ACHN (cell line): ENCODE measurements around the gene MUSTN1.

Experiments
- DNase-seq: peaks from one replicate; pipeline ENCODE4 v3.0.0-alpha.2; 2015
- in situ Hi-C: cut with HindIII; loops from 2 replicates; pipeline ENCODE4 v1.10.0; 2017; ENCODE audit warnings: low sequenced_read_pairs, low pct_ligation_motif_present, low pct_unique_long_range_greater_than_20kb

MUSTN1 gene

DNA sequence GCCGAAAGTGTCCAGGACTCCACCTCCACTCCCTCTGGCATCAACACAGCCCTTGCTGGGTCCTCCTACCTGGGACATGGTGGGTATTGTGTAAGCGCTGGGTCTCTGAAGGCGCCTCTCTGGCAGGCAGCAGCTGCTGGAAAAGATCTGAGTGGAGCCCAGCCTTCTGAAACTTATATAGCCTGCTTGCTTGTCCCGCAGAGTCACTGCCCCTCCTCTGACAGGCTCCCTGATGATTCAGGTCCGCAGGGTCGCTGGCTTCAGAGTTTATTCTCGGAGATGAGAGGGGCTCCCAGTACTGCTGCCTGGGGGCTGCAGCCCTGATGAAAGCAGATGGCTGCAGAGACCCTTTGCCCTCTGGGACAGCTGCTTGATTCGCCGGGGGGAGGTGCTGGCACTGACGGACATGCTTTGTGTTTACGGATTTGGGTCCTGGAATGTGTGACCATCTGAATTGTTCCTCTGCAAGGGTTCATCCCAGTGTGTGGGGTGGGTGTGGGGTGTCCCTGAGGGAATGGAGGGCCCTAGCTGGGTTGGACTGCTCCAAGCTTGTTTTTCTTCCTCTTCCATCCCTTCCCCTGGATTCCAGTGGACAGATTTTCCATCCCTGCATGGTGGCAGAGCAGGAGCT is at the start of gene MUSTN1:
MUSTN1 (minus strand) TSS at position 149 of the 631 bp plus-strand sequence; CDS start at position 78, 71 bp downstream.
- no peak for DNase-seq
- in situ Hi-C loops: no loop called here

DNA sequence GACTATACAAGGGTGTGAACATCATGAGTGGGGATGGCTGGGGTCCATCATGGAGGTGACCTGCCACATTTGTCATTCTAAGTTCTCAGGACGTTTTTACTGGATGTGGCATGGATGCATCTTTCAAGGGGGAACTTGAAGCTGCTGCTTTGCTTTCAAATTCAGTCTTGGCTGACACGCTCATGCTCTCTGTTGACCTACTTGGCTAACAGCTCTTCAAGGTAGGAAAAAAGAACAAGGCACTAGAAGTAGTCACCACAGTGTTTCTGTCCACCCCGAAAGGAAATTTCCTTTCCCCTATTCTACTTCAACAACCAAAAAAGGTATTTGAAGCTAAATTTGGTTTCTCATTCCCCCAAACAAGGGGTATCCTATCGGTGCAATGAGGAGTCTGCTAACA is 47.6 kb upstream of the MUSTN1 start:
- DNase-seq: no peak
- in situ Hi-C loops: no loop called here

DNA sequence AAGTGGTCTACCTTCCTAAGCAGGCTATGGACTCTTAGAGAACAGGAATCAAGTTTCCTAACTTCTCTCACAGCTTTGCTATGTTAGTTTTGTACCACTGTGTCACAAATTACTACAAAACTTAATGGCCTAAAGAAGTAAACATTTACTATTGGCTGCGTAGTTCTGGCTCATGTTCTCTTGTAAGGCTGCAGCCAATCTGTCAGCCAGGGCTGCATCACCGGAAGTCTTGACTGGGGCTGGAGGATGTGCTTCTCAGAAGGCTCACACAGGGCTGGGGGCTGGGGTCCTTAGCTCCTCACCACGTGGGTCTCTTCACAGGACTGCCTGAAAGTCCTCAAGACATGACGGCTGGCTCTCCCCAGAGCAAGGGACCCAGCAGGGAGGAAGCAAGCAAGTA is 47.1 kb upstream of the MUSTN1 start:
- DNase-seq: no peak
- in situ Hi-C loops: no loop called here

GRCh38 chr3:52880474-52880873 is 45.7 kb upstream of the MUSTN1 start:
- in situ Hi-C loops: no loop called here
- DNase-seq: no peak

GRCh38 chr3:52880047-52880446 is 45.2 kb upstream of the MUSTN1 start:
- in situ Hi-C loops: no loop called here
- no peak for DNase-seq

- DNase-seq: no peak
- in situ Hi-C loops: no loop called here
These were observed 44.8 kb upstream of the MUSTN1 start for GRCh38 chr3:52879581-52879980.

DNA sequence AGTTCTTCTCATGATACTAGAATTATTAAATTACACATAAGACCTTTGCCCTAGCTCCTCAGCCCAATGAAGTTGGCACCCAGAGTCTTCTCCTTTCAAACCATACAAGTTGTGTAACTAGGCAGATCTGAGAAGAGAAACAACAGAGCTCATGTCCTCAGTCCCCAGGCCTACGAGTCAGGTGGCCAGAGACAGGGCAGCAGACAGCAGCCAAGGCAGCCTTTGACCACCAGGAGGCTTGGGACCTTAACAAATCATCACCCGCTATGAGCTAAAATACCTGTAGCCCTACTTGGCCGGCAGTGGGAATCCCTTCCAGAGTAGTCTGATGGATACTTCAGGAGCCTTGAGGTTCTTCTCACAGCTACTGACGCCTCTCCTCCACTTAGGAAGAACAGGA is 44.3 kb upstream of the MUSTN1 start:
- in situ Hi-C loops: no loop called here
- no peak for DNase-seq

DNA sequence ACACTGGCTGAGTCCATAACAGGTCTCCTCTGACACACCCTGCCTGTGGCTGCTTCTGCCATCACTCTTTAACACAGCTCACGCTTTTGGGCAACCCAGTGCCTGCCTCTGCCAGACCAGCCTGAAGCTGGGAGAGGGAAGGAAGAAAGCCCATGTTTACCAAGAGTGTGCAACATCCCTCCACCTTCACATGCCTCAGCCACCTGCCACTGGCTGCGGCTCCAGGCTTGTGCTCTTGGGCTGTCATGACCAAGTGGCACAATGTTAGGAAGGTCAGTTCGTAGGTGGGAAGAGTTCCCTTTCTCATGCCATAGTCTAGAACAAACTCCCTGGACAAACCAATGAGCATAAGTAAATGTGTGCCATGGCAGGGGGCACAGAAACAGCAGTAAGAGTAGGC is 42.3 kb upstream of the MUSTN1 start:
- DNase-seq: no peak
- in situ Hi-C loops: no loop called here

GRCh38 chr3:52874864-52875587 is 40.2 kb upstream of the MUSTN1 start:
- DNase-seq: no peak
- in situ Hi-C loops: no loop called here

DNA sequence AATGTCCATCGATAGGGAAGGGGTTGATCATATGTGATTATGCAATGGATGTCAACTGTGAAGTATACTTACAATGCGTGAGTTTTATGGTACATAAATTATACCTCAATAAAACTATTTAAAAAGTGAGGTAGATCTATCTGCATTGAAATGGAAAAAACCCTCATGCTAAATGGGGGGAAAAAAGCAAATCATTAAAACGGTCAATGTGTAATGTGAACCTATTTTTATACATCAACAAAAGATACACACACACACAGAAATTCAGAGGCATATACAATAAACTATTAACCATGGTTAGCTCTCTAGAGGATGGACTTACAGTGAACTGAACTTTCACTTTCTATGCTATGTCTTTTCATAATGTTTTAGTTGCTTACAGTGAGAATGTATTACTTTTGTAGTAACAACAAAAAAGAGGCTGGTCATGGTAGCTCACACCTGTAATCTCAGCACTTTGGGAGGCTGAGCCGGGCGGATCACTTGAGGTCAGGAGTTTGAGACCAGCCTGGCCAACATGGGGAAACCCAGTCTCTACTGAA is 39.4 kb upstream of the MUSTN1 start:
- no peak for DNase-seq
- in situ Hi-C loops: no loop called here

- in situ Hi-C loops: no loop called here
- no peak for DNase-seq
These were observed 38.8 kb upstream of the MUSTN1 start for GRCh38 chr3:52873433-52874159.

DNA sequence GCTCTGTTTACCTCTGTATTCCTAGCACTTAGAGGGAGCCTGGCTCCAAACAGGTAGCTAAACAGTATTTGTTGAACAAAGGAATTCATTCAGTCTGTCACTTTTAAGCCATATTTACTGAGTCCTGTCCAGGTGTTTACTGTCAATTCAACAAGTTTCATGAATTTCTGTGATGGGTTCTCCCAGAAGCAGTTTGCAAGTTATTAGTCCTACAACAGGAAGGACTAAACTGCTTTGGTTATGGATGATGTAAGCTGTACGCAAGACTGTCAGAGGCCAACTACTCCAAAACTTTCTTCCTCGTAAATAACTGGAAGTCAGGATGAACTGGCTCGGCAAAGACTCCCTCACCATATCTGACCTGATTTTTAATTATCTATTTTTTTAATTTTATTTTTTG is 37.4 kb upstream of the MUSTN1 start:
- in situ Hi-C loops: no loop called here
- no peak for DNase-seq

- in situ Hi-C loops: no loop called here
- DNase-seq: no peak
These were observed 36.9 kb upstream of the MUSTN1 start for GRCh38 chr3:52871761-52872160.

GRCh38 chr3:52870471-52870870 is 35.7 kb upstream of the MUSTN1 start:
- in situ Hi-C loops: no loop called here

DNA sequence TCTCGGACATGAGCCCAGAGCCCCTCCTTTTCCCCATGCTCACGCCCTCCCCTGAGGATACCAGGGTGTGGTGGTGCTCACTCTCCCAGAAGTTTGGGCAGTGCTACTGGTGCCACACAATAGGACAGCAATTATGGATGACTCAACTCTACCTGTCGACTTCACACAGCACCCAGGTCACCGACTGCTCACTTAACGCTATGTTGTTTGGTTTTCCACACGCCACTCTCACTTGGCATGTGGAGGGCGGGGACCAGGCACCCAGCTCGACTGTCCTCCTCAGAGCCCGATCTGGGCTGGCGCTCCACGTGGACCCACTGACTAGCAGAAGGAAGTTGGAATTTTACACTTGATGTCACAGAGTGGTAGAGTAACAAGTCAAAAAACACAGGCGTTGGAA is 31.6 kb upstream of the MUSTN1 start:
- in situ Hi-C loops: no loop called here
- DNase-seq: no peak

More at GRCh38 chr3:52870471-52870870, 35.7 kb upstream of the MUSTN1 start:
- no peak for DNase-seq

DNA sequence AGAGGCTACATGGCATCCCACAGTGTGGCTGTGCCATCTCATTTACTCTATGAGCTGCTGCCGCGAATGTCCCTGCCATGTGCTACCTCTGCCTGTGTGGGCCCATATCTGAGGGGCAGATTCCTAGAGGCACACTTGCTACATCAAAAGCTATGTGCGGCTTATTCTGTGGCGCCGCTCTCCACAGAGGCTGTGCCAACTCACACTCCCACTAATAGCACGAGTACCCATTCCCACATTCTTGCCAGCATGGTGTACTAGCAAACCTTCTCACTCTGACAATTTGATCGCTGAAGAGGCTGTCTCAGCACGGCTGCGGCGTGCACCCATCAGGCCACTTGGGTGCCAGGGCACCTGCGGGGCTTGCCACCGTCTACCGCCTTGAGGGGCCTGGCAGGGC is 31.2 kb upstream of the MUSTN1 start:
- in situ Hi-C loops: no loop called here

DNA sequence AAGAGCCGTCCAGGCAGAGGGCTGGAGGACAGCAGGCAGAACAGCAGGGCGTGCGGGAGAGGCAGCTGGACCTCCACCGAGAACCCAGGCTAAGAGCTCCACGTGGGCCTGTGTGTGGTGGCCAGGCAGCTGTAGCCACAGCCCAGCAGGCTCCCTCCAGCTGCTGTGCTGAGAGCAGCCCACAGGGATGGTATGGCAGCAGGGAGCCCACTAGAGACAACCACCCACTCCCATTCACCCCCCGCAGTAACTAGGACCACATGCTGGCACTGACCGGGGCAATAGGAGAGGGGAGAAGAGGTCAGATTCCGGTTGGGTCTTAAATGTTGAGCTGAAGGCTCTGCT is 25.6 kb upstream of the MUSTN1 start:
- in situ Hi-C loops: no loop called here
- no peak for DNase-seq

More for the DNA sequence above, 31.2 kb upstream of the MUSTN1 start:
- DNase-seq: no peak

- in situ Hi-C loops: no loop called here
- no peak for DNase-seq
These were observed 25.0 kb upstream of the MUSTN1 start for GRCh38 chr3:52859686-52860423.

- no peak for DNase-seq
- in situ Hi-C loops: no loop called here
These were observed 23.0 kb upstream of the MUSTN1 start for GRCh38 chr3:52857864-52858263.
